SK-N-SH treated with all-trans-retinoic acid at 6 μM for 48 hours (cell line): ENCODE results near the gene LAMB1.

ENCODE experiments used
- ATAC-seq: fragments of 200-7000 bp; cut with Tn5 transposase; 3 replicates; pipeline ENCODE4 v1.9.1; 2020; ENCODE audit warnings: mild to moderate bottlenecking, moderate library complexity
- ESRRG ChIP-seq: fragments of 250-450 bp; sonication (Bioruptor Pico); IDR thresholded peaks from 2 replicates; pipeline ENCODE4 v1.6.1; 2021; ENCODE audit warnings: mild to moderate bottlenecking
- ISL1 ChIP-seq: fragments of 250-450 bp; sonication (Bioruptor Pico); IDR thresholded peaks from 2 replicates; pipeline ENCODE4 v2.1.2; 2022; ENCODE audit warnings: mild to moderate bottlenecking, moderate library complexity
- PPARA ChIP-seq: fragments of 250-450 bp; sonication (Bioruptor Pico); IDR thresholded peaks from 2 replicates; pipeline ENCODE4 v1.5.0; 2020; ENCODE audit warnings: mild to moderate bottlenecking, borderline replicate concordance
- SNAI2 ChIP-seq: fragments of 250-450 bp; sonication (Bioruptor Pico); IDR thresholded peaks from 2 replicates; pipeline ENCODE4 v1.5.0; 2020; ENCODE audit warnings: mild to moderate bottlenecking, moderate library complexity
- TCF4 ChIP-seq: fragments of 250-450 bp; sonication (Bioruptor Pico); IDR thresholded peaks from 2 replicates; pipeline ENCODE4 v1.8.0; 2021; ENCODE audit warnings: mild to moderate bottlenecking, moderate library complexity, borderline replicate concordance
- TOX ChIP-seq: fragments of 250-450 bp; sonication (Bioruptor Pico); IDR thresholded peaks from 2 replicates; pipeline ENCODE4 v1.8.0; 2021; ENCODE audit warnings: mild to moderate bottlenecking, moderate library complexity, borderline replicate concordance
- ZC3H10 ChIP-seq: fragments of 250-450 bp; sonication (Bioruptor Pico); IDR thresholded peaks from 2 replicates; pipeline ENCODE4 v1.5.1; 2021; ENCODE audit warnings: mild to moderate bottlenecking, moderate library complexity
- ZFP3 ChIP-seq: fragments of 250-450 bp; sonication (Bioruptor Pico); IDR thresholded peaks from 2 replicates; pipeline ENCODE4 v1.5.0; 2020; ENCODE audit warnings: mild to moderate bottlenecking, moderate library complexity
- ZFP30 ChIP-seq: fragments of 450-650 bp; formaldehyde crosslinking; IDR thresholded peaks from 2 replicates; pipeline ENCODE4 v1.5.0; 2022; ENCODE audit warnings: mild to moderate bottlenecking, moderate library complexity
- ZNF565 ChIP-seq: fragments of 450-650 bp; formaldehyde crosslinking; conservative IDR thresholded peaks from 2 replicates; pipeline ENCODE4 v1.5.0; 2020; ENCODE audit warnings: low read depth, mild to moderate bottlenecking, moderate library complexity
- ZNF70 ChIP-seq: fragments of 450-650 bp; formaldehyde crosslinking; IDR thresholded peaks from 2 replicates; pipeline ENCODE4 v1.5.0; 2020; ENCODE audit warnings: mild to moderate bottlenecking, moderate library complexity
- ZNF8 ChIP-seq: fragments of 450-650 bp; formaldehyde crosslinking; IDR thresholded peaks from 2 replicates; pipeline ENCODE4 v1.5.0; 2020; ENCODE audit warnings: mild to moderate bottlenecking, moderate library complexity
- TF ChIP-seq, protein P1 (sequence below): fragments of 250-450 bp; sonication (Bioruptor Pico); IDR thresholded peaks from 2 replicates; pipeline ENCODE4 v1.8.0; 2021; ENCODE audit warnings: low read depth, mild to moderate bottlenecking, moderate library complexity, borderline replicate concordance
- TF ChIP-seq, protein P2 (sequence below): fragments of 250-450 bp; sonication (Bioruptor Pico); IDR thresholded peaks from 2 replicates; pipeline ENCODE4 v1.5.0; 2020; ENCODE audit warnings: mild to moderate bottlenecking, moderate library complexity
- TF ChIP-seq, protein P3 (sequence below): fragments of 250-450 bp; sonication (Bioruptor Pico); IDR thresholded peaks from 2 replicates; pipeline ENCODE4 v1.8.0; 2020; ENCODE audit warnings: mild to moderate bottlenecking, moderate library complexity, borderline replicate concordance
- TF ChIP-seq, protein P4 (sequence below): fragments of 250-450 bp; sonication (Bioruptor Pico); IDR thresholded peaks from 2 replicates; pipeline ENCODE4 v1.5.1; 2020; ENCODE audit warnings: low read depth, mild to moderate bottlenecking, moderate library complexity
- TF ChIP-seq, protein P5 (sequence below): fragments of 250-450 bp; sonication (Bioruptor Pico); IDR thresholded peaks from 2 replicates; pipeline ENCODE4 v1.5.1; 2021; ENCODE audit warnings: mild to moderate bottlenecking, moderate library complexity

LAMB1 gene

DNA sequence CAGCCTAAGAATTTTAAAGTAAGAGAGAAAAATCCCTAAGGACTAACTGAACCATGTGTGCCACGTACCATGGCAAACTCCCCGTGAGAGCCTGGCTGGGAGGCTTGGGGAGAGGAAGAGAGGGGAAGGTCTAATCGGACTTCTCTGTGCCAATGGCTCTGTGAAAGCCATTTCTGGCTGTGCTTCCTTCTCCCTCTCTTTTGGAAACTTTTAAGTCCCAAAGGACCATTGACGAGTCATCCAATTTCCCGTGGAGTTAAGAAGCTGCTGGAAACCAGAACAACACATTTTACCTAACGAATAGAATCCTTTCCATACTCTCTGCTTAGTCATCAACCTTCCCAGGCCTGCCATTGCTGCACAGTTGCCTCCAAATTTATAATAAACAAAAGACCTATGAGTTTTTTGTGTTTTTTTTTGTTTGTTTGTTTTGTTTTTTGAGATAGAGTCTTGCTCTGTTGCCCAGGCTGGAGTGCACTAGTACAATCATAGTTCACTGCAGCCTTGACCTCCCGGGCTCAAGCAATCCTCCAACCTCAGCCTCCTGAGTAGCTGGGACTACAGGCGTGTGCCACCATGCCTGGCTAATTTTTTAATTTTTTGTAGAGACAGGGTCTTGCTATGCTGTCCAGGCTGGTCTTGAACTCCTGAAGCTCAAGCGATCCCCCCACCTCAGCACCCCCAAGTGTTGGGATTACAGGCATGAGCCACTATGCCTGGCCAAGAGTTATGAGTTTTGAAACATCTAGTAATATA lies 13.2 kb downstream of the LAMB1 start:
- 0 out of 2 replicates have a peak, but pooled peaks have one; percentile 6 for TF ChIP-seq ISL1 (CRISPR knock-in tag)
- no peak for TF ChIP-seq ZNF8 (CRISPR knock-in tag)
- TF ChIP-seq, protein P1, sequence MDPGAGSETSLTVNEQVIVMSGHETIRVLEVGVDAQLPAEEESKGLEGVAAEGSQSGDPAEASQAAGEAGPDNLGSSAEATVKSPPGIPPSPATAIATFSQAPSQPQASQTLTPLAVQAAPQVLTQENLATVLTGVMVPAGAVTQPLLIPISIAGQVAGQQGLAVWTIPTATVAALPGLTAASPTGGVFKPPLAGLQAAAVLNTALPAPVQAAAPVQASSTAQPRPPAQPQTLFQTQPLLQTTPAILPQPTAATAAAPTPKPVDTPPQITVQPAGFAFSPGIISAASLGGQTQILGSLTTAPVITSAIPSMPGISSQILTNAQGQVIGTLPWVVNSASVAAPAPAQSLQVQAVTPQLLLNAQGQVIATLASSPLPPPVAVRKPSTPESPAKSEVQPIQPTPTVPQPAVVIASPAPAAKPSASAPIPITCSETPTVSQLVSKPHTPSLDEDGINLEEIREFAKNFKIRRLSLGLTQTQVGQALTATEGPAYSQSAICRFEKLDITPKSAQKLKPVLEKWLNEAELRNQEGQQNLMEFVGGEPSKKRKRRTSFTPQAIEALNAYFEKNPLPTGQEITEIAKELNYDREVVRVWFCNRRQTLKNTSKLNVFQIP (CRISPR knock-in tag), result no peak
- TF ChIP-seq ZFP30 (CRISPR knock-in tag), result no peak
- TF ChIP-seq SNAI2, result no peak
- peak; percentile 57 for ATAC-seq

- TF ChIP-seq, protein P2, sequence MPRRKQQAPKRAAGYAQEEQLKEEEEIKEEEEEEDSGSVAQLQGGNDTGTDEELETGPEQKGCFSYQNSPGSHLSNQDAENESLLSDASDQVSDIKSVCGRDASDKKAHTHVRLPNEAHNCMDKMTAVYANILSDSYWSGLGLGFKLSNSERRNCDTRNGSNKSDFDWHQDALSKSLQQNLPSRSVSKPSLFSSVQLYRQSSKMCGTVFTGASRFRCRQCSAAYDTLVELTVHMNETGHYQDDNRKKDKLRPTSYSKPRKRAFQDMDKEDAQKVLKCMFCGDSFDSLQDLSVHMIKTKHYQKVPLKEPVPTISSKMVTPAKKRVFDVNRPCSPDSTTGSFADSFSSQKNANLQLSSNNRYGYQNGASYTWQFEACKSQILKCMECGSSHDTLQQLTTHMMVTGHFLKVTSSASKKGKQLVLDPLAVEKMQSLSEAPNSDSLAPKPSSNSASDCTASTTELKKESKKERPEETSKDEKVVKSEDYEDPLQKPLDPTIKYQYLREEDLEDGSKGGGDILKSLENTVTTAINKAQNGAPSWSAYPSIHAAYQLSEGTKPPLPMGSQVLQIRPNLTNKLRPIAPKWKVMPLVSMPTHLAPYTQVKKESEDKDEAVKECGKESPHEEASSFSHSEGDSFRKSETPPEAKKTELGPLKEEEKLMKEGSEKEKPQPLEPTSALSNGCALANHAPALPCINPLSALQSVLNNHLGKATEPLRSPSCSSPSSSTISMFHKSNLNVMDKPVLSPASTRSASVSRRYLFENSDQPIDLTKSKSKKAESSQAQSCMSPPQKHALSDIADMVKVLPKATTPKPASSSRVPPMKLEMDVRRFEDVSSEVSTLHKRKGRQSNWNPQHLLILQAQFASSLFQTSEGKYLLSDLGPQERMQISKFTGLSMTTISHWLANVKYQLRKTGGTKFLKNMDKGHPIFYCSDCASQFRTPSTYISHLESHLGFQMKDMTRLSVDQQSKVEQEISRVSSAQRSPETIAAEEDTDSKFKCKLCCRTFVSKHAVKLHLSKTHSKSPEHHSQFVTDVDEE (CRISPR knock-in tag), result peak; percentile 33; the same call in 1 of the 2 replicates
- TF ChIP-seq, protein P3, sequence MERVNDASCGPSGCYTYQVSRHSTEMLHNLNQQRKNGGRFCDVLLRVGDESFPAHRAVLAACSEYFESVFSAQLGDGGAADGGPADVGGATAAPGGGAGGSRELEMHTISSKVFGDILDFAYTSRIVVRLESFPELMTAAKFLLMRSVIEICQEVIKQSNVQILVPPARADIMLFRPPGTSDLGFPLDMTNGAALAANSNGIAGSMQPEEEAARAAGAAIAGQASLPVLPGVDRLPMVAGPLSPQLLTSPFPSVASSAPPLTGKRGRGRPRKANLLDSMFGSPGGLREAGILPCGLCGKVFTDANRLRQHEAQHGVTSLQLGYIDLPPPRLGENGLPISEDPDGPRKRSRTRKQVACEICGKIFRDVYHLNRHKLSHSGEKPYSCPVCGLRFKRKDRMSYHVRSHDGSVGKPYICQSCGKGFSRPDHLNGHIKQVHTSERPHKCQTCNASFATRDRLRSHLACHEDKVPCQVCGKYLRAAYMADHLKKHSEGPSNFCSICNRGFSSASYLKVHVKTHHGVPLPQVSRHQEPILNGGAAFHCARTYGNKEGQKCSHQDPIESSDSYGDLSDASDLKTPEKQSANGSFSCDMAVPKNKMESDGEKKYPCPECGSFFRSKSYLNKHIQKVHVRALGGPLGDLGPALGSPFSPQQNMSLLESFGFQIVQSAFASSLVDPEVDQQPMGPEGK (CRISPR knock-in tag), result peak; percentile 23; the same call in 1 of the 2 replicates
- TF ChIP-seq, protein P4, sequence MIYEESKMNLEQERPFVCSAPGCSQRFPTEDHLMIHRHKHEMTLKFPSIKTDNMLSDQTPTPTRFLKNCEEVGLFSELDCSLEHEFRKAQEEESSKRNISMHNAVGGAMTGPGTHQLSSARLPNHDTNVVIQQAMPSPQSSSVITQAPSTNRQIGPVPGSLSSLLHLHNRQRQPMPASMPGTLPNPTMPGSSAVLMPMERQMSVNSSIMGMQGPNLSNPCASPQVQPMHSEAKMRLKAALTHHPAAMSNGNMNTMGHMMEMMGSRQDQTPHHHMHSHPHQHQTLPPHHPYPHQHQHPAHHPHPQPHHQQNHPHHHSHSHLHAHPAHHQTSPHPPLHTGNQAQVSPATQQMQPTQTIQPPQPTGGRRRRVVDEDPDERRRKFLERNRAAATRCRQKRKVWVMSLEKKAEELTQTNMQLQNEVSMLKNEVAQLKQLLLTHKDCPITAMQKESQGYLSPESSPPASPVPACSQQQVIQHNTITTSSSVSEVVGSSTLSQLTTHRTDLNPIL, result no peak
- TF ChIP-seq ZNF70 (CRISPR knock-in tag), result no peak
- TF ChIP-seq ZFP3, result no peak
- TF ChIP-seq TCF4 (CRISPR knock-in tag), result no peak
- TF ChIP-seq ZFP30 (CRISPR knock-in tag), result no peak
- no peak for TF ChIP-seq ZNF565 (CRISPR knock-in tag)
- no peak for TF ChIP-seq SNAI2
- TF ChIP-seq, protein P5, sequence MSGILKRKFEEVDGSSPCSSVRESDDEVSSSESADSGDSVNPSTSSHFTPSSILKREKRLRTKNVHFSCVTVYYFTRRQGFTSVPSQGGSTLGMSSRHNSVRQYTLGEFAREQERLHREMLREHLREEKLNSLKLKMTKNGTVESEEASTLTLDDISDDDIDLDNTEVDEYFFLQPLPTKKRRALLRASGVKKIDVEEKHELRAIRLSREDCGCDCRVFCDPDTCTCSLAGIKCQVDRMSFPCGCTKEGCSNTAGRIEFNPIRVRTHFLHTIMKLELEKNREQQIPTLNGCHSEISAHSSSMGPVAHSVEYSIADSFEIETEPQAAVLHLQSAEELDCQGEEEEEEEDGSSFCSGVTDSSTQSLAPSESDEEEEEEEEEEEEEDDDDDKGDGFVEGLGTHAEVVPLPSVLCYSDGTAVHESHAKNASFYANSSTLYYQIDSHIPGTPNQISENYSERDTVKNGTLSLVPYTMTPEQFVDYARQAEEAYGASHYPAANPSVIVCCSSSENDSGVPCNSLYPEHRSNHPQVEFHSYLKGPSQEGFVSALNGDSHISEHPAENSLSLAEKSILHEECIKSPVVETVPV, result no peak
- peak; percentile 90 for TF ChIP-seq ISL1 (CRISPR knock-in tag)
- ATAC-seq, result peak; percentile 85
Observed at GRCh38 chr7:107982918-107983389, 20.0 kb downstream of the LAMB1 start.

DNA sequence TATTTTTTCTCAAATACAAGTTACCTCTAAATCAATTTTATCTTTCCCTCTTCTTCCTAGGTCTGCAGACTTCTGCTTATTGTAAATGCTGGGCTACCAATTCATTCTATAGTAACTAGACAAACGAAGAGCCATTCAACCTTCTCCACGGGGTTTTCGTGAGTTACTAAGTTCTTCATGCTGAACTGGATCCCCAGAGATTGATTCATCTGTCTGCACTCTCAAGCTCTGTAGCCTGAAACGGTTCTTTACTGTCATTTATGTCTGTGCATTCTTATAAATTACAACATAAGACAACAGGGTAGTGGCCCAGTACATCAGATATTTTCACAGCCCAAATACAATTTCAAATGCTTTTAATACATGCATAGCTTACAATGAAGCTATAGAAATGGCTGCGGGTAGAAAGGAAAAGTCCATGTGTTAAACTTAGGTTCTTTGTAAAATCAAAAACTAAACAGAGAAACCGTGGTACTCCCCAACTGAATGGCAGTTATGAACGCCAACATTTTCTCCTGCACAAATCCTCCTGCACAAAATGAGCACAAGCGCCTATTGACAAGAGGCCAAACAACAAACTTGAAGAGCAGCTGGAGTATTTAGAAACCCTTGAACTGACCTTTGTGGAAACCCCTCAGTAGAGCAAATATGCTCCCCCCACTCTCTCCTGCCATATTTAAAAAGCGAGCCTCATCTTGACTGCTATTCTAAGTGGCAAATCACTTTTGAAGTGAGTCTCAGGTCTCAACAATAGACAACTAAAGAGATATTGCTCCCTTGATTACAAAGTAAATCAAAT lies 20.7 kb downstream of the LAMB1 start:
- no peak for ATAC-seq
- TF ChIP-seq ZFP30 (CRISPR knock-in tag) (no peak), TCF4 (CRISPR knock-in tag) (no peak), TOX (CRISPR knock-in tag) (no peak), ZC3H10 (CRISPR knock-in tag) (no peak), PPARA (no peak), ESRRG (no peak), ZNF565 (CRISPR knock-in tag) (no peak)
- TF ChIP-seq, protein P5, result no peak
- TF ChIP-seq, protein P3 (CRISPR knock-in tag), result no peak
- TF ChIP-seq, protein P4, result no peak
- TF ChIP-seq, all 23 proteins: peak for 0
